HG03175 (cell line): ENCODE results near the gene MED13L.

Experiments
- ATAC-seq: cut with Tn5 transposase; IDR thresholded peaks from one replicate; pipeline ENCODE4 v1.9.1; 2021; ENCODE audit warnings: mild to moderate bottlenecking, moderate library complexity; ENCODE audit not compliant: unreplicated experiment

The MED13L gene

DNA sequence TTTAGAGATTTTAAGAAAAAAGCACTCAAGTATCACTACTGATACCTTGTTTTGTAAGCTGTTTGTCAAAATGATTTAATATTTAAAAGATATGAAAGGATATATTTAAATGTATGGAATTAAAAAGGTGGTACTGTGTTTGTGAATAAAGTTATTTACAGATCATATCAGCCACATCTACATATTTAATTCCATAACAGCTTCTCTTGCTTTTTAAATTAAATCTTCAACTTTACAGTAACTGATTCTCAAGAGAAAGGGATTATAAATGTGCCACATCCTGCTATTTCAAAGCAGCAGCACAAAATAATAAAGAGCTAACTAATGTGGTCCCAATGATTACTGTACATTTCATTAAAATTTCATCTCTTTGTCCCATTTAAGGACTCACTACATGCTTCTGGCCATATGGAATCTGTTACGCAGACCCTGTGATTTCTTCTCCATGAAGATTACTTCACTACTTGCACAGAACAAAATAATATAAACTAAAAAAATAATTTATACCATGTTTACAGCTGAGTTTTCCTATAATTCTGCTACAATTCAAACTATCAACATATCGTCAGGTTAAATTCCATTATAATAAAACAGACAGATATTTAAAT is 117.8 kb downstream of the MED13L start:
- ATAC-seq = no peak

- ATAC-seq = no peak
Observed at GRCh38 chr12:116159175-116159574, 118.3 kb downstream of the MED13L start.

GRCh38 chr12:116157845-116158267 is 119.6 kb downstream of the MED13L start:
- no peak for ATAC-seq

DNA sequence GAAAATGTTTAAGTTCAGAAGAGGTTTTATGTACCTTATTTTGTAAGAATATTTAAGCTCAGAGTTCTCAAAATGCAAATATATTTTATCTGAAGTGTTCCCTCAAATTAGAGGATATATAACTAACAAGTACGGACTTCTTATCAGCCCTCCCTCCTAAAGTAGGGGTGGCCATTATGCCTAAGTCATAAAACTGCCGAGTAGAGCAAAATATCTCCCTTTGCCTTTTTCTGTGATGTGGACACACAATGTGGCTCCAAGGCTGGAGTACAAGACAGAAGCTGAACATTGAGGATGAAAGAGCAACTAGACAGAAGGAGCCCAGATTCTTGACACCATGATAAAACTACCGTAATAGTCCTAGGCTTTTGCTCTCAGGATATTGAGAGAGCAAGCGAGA is 120.9 kb downstream of the MED13L start:
- ATAC-seq = no peak

DNA sequence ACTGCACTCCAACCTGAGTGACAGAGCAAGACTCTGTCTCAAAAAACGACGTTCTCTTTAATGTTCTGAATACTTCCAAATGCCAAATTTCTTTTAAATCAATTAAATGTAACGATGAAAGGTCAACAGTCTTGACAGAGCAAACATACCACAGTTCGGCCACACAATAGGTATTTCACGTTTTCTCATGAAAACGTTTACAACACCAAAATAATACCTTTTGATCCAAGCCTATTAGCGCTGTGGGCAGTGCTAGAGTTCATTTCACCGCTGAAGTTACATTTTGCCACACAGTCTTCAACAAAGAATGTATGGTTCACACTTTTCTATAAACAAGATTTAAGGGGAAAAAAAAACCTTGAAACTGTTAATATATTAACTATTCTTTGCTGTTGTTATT is 122.1 kb downstream of the MED13L start:
- ATAC-seq = no peak

- ATAC-seq = no peak
Observed at GRCh38 chr12:116153983-116154382, 123.5 kb downstream of the MED13L start.

- no peak for ATAC-seq
Observed at GRCh38 chr12:116153113-116153512, 124.4 kb downstream of the MED13L start.

DNA sequence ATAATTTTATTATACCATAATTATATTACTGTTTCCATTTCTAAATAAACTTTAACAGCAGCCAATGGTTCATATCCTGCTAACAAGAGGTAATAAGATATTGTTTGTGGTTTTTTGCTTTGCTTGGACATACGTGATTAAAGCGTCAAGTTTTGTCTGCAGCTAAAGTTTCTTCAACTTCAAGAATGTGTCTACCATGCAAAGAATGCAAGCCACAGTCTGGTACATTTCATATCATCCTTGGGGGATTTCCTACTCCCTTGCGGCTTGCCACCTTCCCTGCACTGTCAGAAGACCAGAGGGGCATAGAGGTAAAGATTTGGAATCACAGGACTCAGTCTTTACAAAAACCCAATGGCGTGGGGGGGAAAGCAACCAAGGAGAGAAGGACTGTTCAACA is 125.2 kb downstream of the MED13L start:
- no peak for ATAC-seq

GRCh38 chr12:116150452-116150851 is 127.0 kb downstream of the MED13L start:
- no peak for ATAC-seq

GRCh38 chr12:116150001-116150400 is 127.5 kb downstream of the MED13L start:
- no peak for ATAC-seq

DNA sequence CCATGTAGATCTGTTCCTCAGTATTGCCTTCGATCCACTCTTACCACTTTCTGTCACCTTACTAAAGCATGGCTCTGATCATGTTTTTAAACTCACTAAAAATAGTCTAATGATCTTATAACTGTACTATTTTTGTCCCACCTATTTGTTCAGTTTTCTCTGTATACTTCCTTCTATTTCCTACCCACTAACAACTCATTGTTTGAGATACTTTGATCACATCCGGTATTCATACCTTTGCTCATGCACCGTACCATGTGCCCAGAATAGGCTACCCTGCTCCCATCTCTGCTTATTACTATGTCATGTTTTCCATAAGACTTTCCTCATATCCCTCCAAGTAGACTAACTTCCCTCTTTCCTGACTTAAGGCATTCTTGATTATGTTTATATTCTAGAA is 128.6 kb downstream of the MED13L start:
- no peak for ATAC-seq

DNA sequence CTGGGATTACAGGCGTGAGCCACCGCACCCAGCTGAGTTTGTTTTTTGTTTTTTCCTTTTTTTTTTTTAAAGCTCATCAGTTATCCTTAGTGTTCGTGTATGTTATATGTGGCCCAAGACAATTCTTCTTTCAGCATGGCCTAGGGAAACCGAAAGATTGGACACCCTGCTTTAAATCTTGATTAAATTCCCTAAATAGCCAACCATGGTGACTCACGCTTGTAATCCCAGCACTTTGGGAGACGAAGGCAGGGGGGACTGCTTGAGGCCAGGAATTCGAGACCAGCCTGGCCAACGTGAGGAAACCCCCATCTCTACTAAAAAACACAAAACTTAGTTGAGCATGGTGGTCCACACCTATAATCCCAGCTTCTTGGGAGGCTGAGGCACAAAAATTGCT is 131.1 kb downstream of the MED13L start:
- ATAC-seq = no peak

DNA sequence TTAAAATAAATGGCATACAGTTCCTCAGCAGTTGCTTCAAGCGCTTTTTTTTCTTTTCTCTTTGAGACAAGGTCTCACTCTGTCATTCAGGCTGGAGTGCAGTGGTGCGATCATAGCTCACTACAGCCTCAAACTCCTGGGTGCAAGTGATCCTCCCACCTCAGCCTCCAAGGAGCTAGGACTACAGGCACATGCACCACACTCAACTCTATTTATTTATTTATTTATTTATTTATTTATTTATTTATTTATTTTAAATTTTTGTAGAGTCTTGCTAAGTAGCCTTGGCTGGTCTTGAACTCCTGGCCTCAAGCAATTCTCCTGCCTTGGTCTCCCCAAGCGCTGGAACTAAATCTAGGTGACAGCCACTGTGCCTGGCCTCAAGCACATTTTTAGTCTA is 132.0 kb downstream of the MED13L start:
- ATAC-seq = no peak

- ATAC-seq = peak; percentile 42
Observed at GRCh38 chr12:116144384-116144783, 133.1 kb downstream of the MED13L start.

GRCh38 chr12:116143909-116144308 is 133.6 kb downstream of the MED13L start:
- no peak for ATAC-seq

DNA sequence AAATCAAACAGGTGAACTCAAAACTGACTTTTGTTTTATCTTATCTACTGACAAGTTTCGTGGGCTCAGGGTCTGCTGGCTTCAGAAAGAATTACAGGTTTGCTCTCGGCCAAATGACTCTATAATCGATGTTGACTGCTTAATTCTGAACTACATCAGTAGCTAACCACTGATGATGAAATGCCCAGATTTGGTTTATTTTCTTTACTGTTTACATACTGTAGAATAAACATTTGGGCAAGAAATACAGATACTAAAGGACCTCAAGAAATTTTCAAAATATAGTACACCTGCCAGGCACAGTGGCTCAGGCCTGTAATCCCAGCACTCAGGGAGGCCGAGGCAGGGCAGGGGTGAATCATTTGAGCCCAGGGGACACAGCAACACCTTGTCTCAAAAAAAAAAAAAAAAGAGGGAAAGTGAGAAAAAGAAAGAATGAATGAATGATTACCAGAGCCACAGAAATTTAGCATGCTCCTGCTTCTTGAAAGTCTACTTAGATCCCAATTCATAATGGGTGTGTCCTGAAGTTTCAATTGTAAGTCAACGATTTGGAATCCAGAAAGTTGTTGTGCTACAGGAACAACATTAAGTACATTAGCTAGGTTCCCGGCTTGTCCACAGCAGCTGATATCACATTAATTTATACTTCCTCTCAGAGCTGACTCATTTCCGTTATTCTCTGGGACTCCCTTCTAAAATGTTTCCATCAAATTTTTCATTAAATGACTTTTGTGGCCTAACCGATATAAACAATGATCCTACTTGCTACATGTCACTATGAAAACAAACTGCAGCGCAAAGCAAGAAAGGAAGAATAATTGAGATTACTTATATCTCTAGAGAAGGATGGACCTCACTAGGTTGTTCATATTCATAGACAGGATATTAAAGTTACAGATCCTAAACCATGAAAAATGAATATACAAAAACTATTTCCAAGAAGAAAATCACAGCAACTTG is 134.3 kb downstream of the MED13L start:
- ATAC-seq = peak; percentile 63

- no peak for ATAC-seq
Observed at GRCh38 chr12:116141833-116142162, 135.7 kb downstream of the MED13L start.

- ATAC-seq = no peak
Observed at GRCh38 chr12:116141110-116141832, 136.2 kb downstream of the MED13L start.

DNA sequence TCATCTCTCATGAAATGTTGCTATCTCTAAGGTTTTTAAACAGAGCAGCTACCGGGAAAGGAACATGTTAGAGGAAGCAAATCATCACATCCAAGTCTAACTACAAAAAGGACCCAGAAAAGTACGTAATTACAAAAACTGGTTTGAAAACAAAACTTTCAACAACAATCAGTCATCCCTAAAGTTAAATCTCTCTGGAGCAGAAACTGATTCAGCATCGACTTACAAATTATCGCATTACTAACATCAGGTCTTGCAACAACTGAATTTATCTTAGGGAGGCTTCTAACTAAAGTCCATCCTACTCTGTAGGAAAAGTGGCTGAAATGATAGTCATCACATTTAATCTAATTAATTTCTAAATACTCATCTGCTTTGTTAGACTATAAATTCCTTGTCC is 137.0 kb downstream of the MED13L start:
- no peak for ATAC-seq

DNA sequence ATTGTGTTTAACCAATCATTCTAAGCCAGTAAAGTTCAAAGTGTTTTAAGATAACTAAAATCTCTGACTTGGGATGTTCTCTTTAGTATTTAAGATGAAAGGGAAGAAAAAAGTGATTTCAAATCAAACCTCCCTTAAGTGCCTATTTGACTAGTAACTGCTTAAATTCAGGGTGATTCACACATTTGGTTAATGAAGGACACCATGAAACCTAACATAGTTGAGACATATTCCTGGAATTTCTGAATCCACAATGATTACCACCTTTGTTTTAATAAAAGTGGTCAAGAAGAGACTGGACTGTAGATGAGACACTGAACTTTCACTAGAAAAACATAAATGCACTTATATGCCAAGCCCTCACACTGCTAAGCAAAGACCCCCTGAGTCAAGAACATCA is 138.7 kb downstream of the MED13L start:
- ATAC-seq = no peak

- no peak for ATAC-seq
Observed at GRCh38 chr12:116138364-116138763, 139.1 kb downstream of the MED13L start.

- peak; percentile 56 for ATAC-seq
Observed at GRCh38 chr12:116137318-116137717, 140.2 kb downstream of the MED13L start.
